Measurements from ENCODE around the gene PAK1IP1.
"Not testable (repeated sequence)": the region's sequence is repeated elsewhere in the genome, so short reads cannot be mapped to it uniquely, and the experiment has no call there.

PAK1IP1 gene

DNA sequence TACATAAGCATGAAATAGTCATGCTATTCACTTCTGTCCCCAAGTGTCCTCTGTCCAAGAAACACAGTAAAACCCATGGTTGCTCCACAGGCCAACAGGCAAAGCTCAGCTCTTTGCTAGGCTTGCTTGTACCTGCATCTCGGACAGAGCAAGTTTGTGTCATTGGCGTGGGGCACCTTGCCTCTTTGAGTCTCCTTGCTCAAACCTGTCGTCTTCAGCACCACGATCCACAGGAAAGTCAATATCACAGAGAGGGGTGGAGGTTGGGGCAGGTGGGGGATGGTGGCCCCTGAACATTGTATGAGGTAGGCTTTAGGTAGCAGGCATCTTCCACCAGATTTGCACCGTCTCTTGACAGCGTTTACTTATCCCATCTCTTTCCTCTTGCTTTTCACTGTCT, 48.7 kb downstream of the PAK1IP1 start:
- DNase-seq (ENCODE audit: low read depth): no peak

DNA sequence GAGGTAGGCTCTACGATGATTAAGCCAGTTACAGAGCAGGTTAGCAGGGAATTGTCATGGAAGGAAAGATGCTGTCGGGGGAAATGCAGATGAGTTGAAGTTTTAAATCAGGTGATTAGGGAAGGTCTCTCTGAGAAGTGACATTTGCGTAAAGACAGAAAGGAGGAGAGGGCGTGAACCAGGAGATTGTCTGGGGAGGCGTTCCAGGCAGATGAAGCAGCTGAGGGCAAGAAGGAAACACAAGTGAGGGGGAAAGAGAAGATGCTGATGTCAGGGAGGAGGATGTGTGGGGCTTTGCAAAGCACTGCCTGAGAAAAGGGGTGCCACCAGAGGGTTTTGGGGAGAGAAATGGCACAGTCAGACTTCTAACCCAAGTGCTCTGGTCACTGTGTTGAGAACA, 50.3 kb downstream of the PAK1IP1 start:
- DNase-seq (ENCODE audit: low read depth): no peak

DNA sequence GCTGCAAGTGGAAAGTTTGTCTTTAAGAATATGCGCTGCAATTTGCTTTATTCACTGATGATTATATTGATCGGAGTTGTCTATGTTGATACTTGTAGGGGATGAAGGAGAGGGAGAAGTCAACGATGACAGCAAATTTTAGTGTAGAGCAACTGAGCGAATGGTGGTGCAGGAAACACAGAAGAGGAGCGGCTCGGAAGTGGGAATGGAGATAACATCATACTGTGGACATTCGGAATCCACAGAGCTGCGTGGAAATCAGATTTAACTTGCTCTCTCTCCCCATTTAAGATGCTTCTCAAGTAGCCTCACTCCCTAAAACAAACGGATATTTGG, 52.1 kb downstream of the PAK1IP1 start:
- DNase-seq (ENCODE audit: low read depth): no peak

DNA sequence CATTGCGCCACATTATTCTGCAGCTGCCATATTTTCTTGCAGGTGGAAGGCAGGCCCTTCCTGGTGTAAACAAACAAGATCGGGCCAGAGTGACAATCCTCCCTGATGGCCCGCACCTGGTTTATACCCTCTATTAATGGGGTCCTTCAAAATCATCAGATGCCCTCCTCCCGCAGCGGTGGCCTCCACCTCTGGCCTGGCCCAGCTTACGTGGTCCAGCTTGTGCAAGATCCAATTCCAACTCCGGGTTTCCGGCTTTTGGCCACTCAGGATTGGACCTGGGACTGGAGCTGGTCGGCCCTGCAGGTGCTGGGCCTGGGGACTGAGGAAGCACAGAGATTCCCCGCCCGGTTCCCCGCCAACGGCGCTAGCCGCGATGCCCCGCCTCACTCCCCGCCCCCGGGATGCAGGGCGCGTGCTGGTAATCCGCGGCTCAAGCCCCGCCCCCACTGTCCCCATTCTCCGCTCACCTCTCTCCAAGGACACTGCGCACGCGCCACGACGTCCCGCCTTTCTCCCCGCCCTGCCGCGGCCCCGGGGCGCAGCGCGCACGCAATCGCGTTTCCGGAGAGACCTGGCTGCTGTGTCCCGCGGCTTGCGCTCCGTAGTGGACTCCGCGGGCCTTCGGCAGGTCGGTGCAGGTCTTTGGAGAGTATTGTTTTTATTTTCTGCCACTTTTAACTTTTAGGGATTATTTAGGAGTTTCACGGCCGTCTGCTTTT, 52.6 kb downstream of the PAK1IP1 start, which contains the start of gene TMEM14B:
Gene TMEM14B, plus strand, starts transcription at position 555 of the 722 bp plus-strand sequence. CDS start 1,441 bp downstream, outside the sequence.
- peak; percentile 100 for DNase-seq (ENCODE audit: low read depth)

DNA sequence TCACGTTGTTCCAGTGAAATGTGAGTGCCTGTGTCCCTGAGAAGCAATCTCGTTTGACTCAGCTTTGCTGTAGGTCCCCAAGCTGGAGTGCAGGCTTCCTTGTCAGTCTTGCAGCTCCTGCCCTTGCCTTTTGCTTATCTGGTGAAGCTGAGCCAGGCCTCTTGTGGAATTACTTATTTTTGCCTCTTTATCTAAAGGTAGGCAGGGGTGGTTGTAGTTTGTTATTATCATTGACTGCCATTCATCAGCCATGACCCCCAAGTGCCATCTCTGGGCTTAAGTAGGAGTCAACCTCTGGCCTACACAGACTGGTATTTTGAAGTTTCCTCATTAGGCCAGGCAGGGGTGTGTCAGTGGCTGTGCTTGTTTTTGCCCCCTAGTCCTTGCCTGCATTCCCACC, 55.0 kb downstream of the PAK1IP1 start:
- DNase-seq (ENCODE audit: low read depth): no peak

DNA sequence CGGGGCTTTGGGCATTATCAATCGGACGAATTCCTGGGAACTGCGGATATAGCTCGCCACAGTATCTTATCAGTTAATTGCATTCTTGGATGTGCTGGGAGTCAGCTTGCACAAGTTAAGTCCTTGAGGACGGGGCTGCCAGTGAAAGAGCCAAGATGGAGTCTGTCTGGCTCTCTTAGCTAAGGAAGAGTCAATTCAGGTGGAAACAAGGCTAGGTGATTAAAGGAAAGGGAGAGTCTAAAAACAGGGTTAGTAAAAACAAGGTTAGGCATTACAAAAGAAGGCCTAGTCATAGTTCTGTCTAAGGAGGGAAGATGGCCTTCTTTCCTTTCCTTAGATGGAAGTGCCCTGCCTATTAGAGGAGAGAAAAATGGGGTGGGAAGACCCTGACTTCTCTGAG, 55.8 kb downstream of the PAK1IP1 start:
- not testable (repeated sequence) for DNase-seq (ENCODE audit: low read depth)

DNA sequence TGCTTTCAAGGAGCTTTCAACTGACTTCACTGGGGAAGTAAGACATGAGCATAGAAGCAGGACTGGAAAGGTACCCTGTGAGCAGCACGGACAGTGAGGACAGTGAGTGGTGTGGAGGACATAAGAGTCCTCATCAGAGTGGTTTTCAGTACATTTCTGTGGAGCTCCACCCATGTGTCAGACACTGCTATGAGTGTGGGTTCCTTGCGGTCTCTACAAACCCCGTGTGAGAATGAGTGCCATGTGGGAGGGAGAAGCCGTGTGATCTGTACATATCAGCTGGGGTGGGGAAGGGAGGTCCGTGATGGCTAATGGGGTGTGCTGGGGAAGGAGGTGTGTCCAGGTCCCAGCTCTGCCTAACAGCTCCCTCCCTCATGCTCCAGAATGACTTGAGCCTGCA, 57.0 kb downstream of the PAK1IP1 start:
- not testable (repeated sequence) for DNase-seq (ENCODE audit: low read depth)

DNA sequence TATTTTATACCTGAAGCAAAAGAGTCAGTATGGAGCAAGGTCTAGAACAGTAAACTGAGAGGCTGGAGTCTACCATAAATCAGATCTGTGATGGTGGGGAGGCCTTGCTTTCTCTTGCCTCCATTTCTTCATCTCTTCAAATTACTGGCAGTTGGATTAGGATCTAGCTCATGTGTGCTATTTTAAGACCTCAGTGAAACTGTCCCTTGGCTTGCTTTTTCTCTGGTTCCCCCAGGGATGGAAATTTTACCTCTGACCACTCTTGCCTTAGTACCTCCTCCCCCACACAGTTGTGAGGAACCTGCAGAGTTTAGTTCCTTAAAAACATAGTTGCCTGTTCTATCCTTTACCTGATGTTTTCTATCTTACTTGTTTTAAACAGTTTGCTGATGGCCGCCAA, 61.3 kb downstream of the PAK1IP1 start:
- DNase-seq (ENCODE audit: low read depth): no peak
